ENCODE data around the gene OXTR. TPM values are rescaled to one million over a fixed set of nuclear protein-coding genes. Genes with fewer than 3 reads are reported as not detected.

OXTR gene
- total RNA-seq, 1 donor from 2014 or later = 4.1 TPM

DNA sequence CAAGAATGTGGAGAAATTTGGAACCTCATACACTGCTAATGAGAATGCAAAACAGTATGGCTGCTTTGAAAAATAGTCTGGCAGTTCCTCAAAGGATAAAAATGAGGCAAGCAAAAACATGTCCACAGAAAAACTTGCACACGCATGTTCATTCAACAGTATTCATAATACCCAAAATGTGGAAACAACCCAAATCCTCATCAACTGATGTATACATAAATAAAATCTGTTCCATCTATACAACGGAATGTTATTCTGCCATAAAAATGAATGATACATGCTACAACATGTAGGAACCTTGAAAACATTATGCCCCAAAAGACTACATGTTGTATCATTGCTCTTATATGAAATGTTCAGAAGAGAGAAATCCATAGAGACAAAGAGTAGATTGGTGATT is 36.4 kb upstream of the OXTR start:
- no peak overlapping the region for H3K27ac Mint-ChIP-seq
- H3K36me3 Mint-ChIP-seq = no peaks in the 10 kb centered on the region
- no peaks in the 10 kb centered on the region for H3K27me3 Mint-ChIP-seq
- no peak overlapping the region for H3K4me3 Mint-ChIP-seq
- TF ChIP-seq, protein P1, sequence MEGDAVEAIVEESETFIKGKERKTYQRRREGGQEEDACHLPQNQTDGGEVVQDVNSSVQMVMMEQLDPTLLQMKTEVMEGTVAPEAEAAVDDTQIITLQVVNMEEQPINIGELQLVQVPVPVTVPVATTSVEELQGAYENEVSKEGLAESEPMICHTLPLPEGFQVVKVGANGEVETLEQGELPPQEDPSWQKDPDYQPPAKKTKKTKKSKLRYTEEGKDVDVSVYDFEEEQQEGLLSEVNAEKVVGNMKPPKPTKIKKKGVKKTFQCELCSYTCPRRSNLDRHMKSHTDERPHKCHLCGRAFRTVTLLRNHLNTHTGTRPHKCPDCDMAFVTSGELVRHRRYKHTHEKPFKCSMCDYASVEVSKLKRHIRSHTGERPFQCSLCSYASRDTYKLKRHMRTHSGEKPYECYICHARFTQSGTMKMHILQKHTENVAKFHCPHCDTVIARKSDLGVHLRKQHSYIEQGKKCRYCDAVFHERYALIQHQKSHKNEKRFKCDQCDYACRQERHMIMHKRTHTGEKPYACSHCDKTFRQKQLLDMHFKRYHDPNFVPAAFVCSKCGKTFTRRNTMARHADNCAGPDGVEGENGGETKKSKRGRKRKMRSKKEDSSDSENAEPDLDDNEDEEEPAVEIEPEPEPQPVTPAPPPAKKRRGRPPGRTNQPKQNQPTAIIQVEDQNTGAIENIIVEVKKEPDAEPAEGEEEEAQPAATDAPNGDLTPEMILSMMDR (conservative IDR thresholded peaks at IDR 0.05) = no peak
- no peaks in the 10 kb centered on the region for H3K9me3 Mint-ChIP-seq
- no peaks in the 10 kb centered on the region for H3K4me1 Mint-ChIP-seq (ENCODE audit: unreplicated experiment)
- DNase-seq (ENCODE audit: extremely low spot score, unreplicated experiment) = no peak

DNA sequence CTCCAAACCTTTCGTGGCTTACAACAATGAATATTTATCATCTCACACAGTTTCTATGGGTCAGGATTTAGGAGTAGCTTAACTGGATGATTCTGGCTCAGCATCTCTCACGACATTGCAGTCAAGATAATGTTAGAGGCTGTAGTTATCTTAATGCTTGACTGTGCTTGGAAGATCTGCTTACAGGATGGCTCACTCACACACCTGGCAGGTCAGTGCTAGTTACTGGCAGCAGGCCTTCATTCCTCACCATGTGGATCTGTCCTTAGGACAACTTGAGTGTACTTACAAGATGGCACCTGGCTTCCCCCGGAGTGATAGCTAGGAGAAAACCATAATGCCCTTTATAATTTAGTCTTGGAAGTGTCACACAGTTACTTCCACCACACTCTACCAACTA is 32.8 kb upstream of the OXTR start:
- TF ChIP-seq, protein P1 (conservative IDR thresholded peaks at IDR 0.05) = no peak
- no peaks in the 10 kb centered on the region for H3K9me3 Mint-ChIP-seq
- H3K4me1 Mint-ChIP-seq (ENCODE audit: unreplicated experiment) = no peaks in the 10 kb centered on the region
- no peaks in the 10 kb centered on the region for H3K27me3 Mint-ChIP-seq
- H3K27ac Mint-ChIP-seq = no peak overlapping the region
- DNase-seq (ENCODE audit: extremely low spot score, unreplicated experiment) = no peak
- H3K4me3 Mint-ChIP-seq = no peak overlapping the region
- H3K36me3 Mint-ChIP-seq = no peaks in the 10 kb centered on the region

DNA sequence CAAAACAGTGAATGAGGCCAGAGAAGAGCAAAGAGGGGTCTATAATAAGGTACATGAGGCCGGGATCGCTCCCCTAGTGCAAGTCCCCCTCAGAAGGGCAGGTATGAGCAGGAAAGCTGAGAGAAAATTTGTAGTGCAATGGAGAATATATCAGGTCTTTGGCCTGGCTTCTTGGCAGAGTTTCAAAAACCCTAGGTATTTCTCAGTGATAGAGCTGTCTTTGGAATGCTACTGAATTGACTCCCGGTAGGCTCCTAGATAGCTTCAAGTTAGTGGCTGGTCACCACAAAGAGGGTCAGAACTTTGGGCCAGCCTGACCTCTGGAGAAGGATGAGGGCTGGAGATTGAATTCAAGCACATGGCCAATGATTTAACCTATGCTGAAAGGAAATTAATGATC is 30.6 kb upstream of the OXTR start:
- H3K4me1 Mint-ChIP-seq (ENCODE audit: unreplicated experiment) = no peaks in the 10 kb centered on the region
- H3K27me3 Mint-ChIP-seq = no peaks in the 10 kb centered on the region
- H3K4me3 Mint-ChIP-seq = no peak overlapping the region
- TF ChIP-seq, protein P1 (conservative IDR thresholded peaks at IDR 0.05) = no peak
- no peak overlapping the region for H3K27ac Mint-ChIP-seq
- no peaks in the 10 kb centered on the region for H3K9me3 Mint-ChIP-seq
- DNase-seq (ENCODE audit: extremely low spot score, unreplicated experiment) = no peak
- H3K36me3 Mint-ChIP-seq = no peaks in the 10 kb centered on the region

DNA sequence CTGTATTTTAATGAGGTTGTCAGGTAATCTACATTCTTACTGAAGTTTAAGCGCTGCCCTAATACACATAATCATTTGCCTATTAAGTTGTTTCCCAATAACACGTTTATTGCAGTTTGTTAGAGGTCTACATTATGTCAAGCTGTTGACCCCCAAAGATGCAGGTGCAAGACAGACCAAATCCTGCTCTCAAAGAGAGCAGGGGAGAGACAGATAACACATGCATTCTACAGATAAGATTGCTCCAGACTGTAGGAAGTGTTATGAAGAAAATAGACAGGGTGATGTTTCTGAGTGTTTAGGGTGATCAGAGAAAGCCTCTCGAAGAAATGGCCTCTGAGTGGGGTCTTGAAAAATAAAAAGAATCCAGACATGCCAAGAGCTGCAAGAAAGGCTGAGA is 24.8 kb upstream of the OXTR start:
- H3K4me3 Mint-ChIP-seq = no peak overlapping the region

DNA sequence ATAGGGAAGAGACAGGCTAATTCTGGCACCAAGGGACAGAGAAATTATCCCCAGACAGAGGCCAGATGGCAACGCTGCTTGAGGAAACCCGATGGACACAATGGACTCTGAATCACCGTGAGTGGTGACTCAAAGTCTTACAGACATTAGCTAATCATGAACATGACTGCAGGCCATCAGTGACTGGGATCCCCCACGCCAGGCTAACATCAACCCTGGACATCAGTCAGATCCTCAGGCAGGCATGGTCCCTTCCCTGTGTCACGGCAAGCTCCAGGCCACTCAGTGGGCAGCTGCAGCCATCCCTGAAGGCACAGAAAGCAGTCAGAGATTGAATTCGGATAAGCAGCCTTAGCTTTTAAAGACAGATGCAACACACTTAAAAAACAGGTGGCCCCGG is 23.8 kb upstream of the OXTR start:
- TF ChIP-seq, protein P1 (conservative IDR thresholded peaks at IDR 0.05) = no peak
- no peaks in the 10 kb centered on the region for H3K27me3 Mint-ChIP-seq
- H3K4me1 Mint-ChIP-seq (ENCODE audit: unreplicated experiment) = peaks cover 4% of the 10 kb centered on the region
- no peak for DNase-seq (ENCODE audit: extremely low spot score, unreplicated experiment)
- H3K9me3 Mint-ChIP-seq = peaks cover 8% of the 10 kb centered on the region
- no peaks in the 10 kb centered on the region for H3K36me3 Mint-ChIP-seq
- no peak overlapping the region for H3K27ac Mint-ChIP-seq
- H3K4me3 Mint-ChIP-seq = no peak overlapping the region

More for the DNA sequence above, 24.8 kb upstream of the OXTR start:
- TF ChIP-seq, protein P1 (conservative IDR thresholded peaks at IDR 0.05) = no peak
- H3K36me3 Mint-ChIP-seq = no peaks in the 10 kb centered on the region
- peaks cover 4% of the 10 kb centered on the region for H3K4me1 Mint-ChIP-seq (ENCODE audit: unreplicated experiment)
- H3K27me3 Mint-ChIP-seq = no peaks in the 10 kb centered on the region
- peaks cover 4% of the 10 kb centered on the region for H3K9me3 Mint-ChIP-seq
- DNase-seq (ENCODE audit: extremely low spot score, unreplicated experiment) = no peak
- H3K27ac Mint-ChIP-seq = no peak overlapping the region

DNA sequence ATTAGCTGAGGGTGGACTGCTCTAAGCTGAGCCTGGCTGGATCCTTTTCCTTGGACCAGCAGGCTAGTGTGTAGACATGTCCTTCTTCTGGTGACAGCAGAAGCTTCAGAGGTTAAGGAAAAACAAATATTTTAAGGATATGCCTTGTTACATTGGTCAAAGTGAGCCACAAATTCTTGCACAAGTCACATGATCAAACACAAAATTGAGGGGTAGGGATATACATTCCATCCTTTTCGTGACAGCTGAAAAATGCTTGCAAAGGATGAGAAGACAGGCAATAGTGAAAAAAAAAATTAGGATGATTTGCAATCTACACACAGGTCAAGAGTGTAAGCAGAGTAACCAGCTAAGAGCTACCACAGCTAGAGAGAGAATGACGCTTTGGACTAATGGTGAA is 21.1 kb upstream of the OXTR start:
- H3K9me3 Mint-ChIP-seq = peaks cover 8% of the 10 kb centered on the region
- H3K36me3 Mint-ChIP-seq = no peaks in the 10 kb centered on the region
- no peaks in the 10 kb centered on the region for H3K27me3 Mint-ChIP-seq
- no peak overlapping the region for H3K4me3 Mint-ChIP-seq
- DNase-seq (ENCODE audit: extremely low spot score, unreplicated experiment) = no peak
- H3K27ac Mint-ChIP-seq = no peak overlapping the region
- H3K4me1 Mint-ChIP-seq (ENCODE audit: unreplicated experiment) = peaks cover 4% of the 10 kb centered on the region
- TF ChIP-seq, protein P1 (conservative IDR thresholded peaks at IDR 0.05) = no peak

Measured in type B pancreatic cell (in vitro differentiated cells).